Ecto neural progenitor cell (in vitro differentiated cells): ENCODE data around the gene CD28.
"Not testable (repeated sequence)": the region's sequence is repeated elsewhere in the genome, so short reads cannot be mapped to it uniquely, and the experiment has no call there.

ENCODE experiments used
- DNase-seq: peaks from one replicate; pipeline ENCODE4 v3.0.0-alpha.2; 2018; ENCODE audit warnings: low spot score

The CD28 gene

DNA sequence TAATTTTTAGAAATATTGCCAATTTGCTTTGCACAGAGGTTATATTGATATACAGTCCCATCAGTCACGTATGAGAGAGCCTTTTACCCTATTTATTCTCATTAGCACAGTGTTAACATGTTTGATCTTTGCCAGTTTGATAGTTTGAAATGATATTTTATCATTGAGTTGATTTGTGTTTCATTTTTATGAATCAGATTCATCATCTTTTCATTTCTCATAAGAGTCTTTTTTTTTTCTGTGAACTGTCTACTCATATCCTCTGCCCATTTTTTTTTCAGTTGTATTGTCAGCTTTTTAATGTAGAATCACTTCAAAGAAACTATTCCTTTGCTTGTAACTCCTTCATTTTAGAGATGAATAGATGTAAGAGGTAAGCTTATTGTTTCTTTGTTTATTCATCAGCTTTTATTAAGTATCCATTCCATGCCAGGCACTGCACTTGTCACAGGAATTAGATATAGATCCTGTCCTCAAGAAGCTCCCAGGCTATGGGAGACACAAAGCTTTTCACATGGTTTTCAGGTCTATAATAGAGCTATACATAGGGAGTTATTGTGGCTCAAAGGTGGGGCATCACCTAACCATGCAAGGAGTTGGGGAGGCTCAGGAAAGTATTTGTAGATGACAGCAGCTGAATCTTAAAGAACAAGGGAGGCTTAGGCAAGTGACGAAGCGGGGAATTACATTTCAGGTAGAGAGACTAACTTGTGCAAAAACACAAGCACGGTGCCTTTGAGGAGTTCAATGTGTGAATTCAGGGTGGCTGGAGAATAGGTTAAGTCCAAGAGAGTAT, 42.1 kb downstream of the CD28 start:
- no peak for DNase-seq

DNA sequence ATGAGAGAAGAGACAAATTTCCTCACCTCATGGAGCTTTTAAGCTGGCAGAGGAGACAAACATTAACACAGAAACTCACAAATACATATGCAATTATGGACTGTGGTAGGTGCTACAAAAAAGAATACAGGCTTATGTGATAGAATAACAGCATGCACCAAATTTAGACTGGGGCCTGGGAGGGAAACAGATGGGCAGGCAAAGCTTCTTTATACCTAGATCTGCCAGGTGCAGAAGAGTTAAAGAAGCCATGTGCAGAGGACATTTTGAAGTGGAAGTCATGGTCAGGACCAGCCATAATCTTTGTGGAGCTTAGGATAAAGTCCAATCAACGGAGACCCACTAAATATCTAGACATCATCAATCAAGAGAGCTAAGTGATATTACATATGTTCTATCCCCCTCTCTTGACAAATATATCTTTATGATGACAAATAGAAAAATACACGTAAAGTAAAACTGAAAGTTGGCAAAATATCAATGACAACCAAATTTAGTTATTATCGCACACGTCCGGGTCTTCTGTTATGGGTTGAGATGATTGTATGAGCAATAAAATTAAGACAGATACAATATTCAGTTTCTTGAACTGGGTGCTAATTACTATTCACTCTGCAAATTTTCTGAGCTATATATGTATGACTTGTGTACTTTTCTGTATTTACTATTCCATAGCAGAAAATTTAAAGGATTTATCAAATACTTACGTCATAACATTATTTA, 44.1 kb downstream of the CD28 start:
- no peak for DNase-seq

DNA sequence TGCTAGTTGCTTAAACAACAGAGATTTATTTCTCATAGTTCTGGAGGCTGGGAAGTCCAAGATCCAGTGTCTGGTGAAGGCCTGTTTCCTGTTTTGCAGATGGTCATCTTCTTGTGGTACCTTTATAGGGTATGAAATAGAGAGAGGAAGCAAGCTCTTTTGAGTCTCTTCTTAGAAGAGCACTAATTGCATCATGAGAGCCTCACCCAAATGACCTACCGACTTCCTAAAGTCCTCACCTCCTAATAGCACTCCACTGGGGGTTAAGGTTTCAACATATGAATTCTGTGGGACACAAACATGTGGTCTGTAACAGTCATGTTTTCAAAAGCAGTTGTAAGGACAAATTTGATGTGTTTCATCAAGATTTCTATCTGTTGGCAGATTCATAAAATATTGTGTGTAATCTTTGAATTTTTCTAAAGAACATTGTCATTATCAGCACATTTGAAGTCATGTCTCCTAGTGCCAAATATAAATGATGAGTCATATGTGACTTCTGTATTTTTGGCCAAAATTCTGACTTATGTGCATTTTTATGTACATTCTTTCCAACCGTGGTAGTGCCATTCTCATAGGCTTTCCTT, 45.3 kb downstream of the CD28 start:
- DNase-seq = no peak

DNA sequence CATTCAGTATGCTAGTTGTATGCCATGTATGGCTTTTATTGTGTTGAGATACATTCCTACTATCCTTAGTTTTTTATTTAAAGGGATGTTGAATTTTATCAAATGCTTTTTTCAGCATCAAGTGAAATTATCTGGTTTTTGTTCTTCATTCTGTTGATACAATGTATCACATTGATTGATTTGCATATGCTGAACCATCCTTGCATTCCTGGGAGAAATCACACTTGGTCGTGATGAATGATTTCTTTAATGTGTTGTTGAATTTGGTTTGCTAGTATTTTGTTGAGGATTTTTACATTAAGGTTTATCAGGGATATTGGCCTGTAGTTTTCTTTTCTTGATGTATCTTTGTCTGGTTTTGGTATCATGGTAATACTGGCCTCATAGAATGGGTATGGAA, 49.7 kb downstream of the CD28 start:
- no peak for DNase-seq

DNA sequence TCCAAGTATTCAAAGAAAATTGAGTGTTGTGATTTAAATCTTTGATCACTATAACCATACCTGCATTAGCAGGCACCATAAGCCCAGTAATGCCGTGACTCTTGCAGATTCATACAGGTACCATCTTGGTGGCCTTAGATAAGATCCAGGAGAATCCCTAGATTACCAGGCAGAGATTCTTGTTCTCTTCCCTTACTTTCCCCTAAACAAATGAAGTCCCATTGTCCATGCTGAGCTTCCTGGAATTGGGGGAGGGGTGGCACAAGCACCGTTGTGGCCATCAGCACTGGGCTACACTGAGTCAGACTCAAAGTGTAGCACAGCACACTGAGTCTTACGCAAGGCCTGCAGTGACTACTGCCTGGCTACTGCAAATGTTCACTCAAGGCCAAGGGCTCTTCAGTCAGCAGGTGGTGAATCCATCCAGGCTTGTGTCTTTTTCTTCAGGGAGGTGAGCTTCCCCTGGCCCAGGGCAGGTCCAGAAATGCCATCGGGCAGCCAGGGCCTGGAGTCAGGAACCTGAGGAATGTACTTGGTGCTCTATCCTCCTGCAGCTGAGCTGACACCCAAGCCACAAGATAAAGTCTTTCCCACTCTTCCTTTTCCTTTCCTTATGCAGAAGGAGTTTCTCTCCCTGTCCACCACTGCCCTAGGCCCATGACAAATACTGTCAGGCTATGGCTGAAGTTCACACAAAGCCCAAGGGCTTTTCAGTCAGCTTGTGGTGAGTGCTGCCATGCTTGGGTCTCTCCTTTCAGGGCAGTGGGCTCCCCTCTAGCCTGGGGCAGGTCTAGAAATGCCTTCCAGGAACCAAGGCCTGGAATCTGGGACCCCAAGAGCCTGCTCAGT, 52.6 kb downstream of the CD28 start:
- no peak for DNase-seq

DNA sequence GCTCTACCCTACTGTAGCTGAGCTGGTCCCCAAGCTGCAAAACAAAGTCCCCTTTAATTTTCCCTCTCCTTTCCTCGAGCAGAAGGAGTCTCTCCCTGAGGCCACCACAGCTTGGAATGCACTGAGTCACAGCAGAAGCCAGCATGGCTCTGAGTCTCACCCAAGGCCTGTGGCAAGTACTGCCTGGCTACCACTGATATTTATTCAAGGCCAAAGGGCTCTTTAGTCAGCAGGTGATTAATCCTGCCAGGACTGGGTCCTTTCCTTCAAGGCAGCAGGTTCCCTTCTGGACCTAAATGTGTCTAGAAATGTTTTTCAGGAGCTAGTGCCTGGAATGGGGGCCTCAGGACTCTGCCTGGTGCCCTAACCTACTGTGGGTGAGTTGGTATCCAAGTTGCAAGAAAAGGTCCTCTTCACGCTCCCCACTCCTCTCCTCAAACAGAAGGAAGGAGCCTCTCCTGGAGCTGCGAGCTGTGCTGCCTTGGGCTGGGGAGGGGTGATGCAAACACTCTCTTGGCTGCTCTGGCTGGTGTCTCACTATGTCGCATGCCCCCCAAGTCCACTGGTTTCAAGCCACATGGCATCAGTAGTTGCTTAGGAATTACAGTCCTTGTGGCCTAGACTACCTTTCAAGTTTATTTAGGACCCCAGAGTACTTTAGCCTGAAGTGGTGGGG, 53.4 kb downstream of the CD28 start:
- no peak for DNase-seq

DNA sequence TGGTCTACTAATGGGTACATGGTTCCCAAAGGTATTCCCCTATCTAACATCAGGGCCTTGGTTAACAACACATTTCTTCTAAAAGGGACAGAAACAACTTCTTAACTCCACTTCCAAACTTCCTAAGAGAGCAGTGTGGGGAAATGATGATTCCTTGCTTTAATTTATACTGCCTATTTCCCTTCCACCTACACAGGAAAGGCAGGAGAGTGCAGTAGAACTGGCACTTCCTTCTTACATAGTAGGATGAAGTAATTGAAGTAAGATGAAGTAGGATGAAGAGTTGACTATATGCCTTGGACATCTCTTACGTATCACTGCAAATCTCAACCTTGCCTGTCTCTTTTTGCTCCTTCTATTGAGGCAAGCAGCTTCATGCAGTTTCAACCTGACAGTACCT, 54.7 kb downstream of the CD28 start:
- DNase-seq = no peak

DNA sequence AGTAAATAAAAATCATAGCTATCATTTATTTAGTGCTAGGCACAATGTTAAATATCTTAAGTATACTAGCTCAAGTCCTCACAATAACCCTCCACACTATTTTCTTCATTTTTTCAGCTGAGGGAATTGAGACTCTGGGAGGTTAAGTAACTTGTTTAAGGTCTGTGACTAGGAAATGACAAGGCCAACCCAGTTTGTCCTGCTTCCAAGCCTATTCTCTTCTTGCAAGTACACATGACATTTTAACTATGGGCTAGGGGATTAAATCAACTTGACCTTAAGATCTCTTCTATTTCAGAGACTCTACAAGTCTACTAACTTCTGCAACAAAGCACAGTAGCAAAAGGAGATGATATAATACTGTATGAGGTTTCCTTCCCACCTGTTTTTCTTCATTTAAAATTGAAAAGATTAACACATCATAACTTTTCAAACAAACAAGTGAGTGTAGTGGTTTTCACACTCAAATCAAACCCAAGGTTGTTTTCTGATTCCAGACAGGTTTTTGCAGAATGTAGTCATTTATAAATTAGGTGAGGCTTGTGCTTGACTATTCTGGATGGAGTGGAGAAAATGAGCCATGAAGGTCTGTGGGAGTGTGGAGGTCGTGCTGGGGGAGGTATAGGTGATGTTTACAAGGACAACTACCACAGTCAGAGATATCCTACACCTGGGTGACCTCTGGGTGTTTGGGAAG, 57.0 kb downstream of the CD28 start:
- no peak for DNase-seq

DNA sequence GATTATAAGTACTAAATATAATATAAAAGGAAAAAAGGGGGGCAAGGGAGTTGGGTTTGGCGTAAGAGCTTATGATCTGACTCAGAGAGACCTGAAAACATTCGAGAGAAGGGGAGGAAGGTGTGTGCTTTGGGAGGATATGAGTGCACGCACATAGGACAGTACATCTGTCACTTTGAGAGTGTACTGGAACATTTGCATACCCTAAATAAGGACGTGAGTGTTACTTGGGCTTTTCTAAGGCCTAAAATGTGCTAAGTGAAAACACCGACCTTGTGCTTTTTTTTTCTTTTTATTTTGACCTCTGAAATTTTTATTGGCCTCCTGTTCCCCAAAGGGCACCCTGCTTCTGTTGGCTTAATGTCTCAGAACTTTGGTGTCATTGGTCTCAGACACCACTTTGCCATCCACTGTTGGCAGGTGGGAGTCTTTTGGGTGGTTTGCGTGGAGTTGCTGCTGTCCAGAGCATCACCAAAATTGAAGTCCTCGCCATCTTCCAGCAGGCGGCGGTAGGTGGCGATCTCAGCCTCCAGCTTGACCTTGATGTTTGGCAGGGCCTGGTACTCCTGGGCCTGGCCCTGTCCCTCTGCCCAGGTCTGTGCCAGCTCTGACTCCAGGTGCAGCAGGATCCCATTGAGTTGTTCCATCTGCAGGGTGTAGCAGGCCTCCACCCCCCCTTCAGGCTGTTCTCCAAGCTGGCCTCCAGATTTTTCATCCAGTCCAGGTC, 57.7 kb downstream of the CD28 start:
- no peak for DNase-seq

DNA sequence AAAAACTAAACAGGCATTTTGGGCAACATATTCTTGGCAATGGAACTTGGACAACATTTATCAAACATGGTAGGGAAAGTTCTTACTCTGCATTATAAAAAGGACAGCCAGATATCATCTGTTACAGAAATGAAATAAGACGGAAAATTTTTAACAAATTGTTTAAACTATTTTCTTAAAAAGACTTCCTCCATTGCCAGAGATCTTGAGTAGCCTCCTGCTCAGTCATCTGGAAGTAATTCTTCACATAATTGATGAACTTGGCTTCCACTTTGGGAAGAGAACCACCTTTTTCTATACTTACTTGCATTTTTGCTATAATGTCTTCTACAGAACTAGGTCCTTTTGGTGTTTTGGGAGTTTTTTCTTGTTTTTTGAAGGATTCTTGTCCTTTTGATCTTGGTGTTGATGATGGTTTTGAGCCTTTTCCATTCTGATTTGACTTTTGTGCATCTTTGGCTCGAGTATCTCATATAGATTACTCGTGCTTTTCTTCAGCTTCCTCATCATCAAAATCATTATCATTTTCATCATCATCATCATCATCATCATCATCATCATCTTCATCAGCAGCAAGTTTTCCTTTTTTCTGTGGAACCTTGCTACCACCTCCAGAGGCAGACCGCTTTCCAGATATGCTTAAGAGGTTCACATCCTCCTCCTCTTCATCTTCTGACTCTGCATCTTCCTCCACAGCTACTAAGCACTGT, 66.2 kb downstream of the CD28 start:
- no peak for DNase-seq

DNA sequence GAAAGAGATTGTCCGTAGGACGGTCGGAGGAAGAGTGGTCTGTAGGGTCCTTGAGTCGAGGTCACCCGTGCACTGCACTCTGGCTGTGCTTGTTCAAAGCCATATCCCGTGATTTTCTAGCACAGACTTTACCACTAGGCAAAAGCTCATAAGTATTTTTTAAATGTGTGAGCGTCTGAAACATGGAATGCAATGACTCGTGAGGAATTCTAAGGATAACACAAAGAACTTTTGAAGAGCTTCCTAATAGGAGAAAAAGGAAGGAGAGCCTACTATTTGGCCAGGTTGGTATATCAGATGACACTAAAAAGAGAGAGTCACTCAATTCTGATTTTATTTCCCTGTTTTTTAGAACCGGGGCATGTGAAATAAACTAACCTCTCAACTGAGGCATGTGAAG, 68.3 kb downstream of the CD28 start:
- DNase-seq = no peak

DNA sequence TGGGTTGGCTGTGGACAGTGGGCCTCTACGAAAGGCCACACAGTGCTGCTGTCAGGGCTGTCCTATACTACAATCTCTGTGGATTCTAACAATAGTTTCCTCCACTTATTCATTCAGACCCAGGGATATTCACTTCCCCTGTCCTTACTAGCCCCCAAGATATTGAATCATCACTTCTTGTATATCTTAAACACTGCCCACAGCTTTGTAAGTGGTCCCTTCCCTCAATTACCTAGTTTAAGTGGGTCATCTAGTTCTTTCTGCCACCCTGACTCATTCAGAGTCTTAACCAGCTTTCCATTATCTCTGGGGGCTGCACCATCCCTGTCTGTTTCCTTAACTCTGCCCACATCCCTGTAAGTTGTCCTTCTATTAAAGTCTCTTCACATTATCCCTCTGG, 69.2 kb downstream of the CD28 start:
- no peak for DNase-seq

DNA sequence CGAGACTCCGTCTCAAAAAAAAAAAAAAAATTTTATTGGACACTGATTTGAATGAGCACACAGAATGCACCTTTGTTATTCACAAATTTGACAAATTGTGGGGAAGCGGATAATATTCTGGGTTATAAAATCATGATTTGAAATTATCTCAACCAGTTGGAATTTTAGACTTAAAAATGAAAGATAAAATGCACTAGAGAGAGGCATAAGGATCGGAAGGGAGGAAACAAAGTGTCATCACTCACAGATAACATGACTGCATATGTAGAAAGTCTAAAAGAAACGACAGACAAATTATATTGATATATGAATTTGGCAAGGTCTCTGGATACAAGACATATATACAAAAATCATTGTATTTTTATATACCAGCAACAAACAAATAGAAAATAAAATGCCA, 70.6 kb downstream of the CD28 start:
- DNase-seq = no peak

DNA sequence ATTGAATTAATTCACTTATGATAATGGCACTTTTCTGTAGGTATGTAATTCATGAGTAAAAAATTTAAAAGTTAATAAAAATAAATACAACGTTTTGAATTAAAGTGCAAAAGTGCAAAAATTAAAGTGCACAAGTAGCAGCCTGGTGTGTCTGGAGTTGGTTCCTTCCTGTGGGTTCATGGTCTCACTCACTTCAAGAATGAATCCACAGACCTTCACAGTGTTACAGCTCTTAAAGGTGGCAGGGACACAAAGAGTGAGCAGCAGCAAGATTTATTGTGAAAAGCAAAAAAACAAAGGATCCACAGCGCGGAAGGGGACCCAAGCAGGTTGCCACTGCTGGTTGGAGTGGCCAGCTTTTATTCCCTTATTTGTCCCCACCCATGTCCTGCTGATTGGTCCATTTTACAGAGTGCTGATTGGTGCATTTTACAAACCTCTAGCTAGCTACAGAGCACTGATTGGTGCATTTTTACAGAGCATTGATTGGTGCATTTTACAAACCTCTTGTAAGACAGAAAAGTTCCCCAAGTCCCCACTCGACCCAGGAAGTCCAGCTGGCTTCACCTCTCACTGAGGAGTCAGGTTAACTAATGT, 73.1 kb downstream of the CD28 start:
- DNase-seq = not testable (repeated sequence)

DNA sequence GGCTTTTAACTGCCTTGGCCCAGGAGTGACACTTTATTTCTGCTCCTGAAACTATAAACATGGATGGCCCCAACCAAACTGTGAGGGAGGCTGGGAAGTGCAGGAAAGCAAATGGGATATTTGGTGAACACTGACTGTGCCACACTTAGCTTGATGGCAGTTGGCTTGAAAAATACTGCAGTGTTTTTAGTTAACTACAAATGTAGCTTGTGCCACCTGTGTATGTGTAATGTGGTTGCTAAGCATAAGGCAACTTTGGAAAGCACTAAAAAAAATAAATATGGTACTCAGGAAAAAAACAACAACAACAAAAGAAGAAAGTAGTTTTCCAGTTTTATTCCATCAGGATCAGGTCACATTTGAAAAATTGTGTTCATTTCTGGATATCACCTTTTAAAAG, 73.8 kb downstream of the CD28 start:
- no peak for DNase-seq

DNA sequence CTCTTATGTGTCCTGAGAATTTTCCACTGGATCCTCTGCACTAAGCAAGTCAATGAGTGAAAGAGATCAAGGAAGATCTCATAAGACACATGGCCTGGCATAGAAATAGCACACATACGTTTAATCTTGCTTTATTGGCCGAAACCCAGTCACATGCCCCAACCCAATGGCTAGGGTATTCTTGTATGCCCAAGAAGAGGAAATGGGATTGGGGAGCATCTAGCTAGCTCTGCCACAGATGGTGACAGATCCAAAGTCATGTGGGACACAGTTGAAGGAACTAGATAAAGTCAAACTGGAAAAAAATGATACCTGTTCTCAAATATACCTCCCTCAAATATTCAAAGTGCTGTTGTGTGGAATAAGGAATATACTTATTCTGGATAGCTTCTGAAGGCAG, 74.7 kb downstream of the CD28 start:
- no peak for DNase-seq

DNA sequence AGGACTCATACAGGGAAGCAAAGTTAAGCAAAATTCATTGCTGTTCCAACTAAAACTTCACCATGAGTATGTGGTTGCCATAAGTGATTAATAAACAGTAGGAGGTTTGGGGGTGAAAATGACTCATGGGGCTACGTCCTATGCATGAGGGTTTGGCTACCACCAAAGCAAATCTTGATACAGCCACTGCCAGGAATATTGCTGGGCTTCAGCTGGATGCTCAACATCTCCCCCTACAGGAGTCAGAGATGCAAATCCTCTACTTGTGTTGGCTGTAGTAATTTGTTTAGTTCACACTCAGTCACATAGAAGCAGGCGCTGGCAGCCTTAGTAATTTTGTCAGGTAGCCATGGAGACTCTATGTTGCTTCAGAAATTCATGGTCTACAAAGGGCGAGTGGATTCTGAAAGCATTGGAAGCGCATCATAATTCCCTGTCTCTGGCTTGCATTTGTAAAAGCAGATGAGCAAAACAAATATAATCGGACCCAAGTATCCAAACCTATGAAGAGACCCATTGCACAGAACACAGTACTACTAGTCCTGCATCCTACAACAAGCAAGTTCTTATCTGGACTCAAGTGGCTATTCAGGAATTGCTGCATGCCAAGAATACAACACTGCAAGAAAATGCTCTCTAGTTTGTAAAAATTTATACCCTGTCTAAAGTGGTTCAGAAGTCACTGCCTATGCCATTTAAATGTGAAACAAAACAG, 76.0 kb downstream of the CD28 start:
- DNase-seq = peak; percentile 57

DNA sequence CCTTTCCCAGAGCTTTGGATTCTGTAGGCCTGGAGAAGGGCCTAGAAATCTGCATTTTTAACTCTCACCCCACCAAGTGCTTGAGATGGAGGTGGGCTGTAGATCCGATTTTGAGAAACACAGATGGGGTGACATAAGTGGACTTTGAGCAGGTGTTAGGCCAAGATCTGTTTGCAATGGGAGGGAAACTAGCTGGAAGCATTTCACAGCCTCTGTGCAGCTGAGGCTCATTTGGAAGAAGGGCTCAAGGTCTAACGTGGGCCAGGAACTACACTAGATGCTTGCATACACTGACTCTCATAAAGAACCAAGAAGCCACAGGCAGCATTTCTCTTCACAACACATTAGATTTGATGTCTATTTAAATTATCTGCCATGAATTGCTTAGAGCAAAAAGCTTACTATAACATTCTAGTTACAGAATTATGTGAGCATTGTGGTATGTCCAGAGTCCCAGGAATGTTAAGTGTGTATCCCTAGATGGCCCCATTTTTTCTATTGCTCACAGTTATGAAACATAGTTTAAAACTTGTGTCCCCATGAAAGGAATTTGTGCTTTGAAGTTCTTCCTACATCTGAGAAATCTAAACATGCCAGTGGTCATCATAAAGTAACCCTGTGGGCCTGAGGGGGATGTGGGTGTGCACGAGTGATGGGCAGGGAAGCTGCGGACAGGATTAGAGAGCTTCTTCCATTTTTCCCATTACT, 77.2 kb downstream of the CD28 start:
- DNase-seq = no peak
